Neural progenitor cell (in vitro differentiated cells): Measurements from ENCODE around the gene CD164. TPM values are rescaled to one million over a fixed set of nuclear protein-coding genes. Genes with fewer than 3 reads are reported as not detected.

Experiments
- DNase-seq: peaks from one replicate; pipeline ENCODE4 v3.0.0-alpha.2; 2016; ENCODE audit warnings: low spot score
- H2AFZ ChIP-seq: fragments of 200-600 bp; sonication (generic); replicated peaks from 2 replicates; pipeline ENCODE4 v1.6.1; 2016; ENCODE audit warnings: antibody characterized with exemption
- H3F3A ChIP-seq: fragments of 200-600 bp; sonication (generic); 2 replicates; pipeline ENCODE4 v1.6.1; 2016; ENCODE audit warnings: antibody characterized with exemption, low read depth
- H3K27ac ChIP-seq: fragments of 200-600 bp; sonication (generic); 2 replicates; pipeline ENCODE4 v1.5.1; 2016; ENCODE audit warnings: mild to moderate bottlenecking
- H3K27me3 ChIP-seq: fragments of 200-600 bp; sonication (generic); 2 replicates; pipeline ENCODE4 v1.6.1; 2016; ENCODE audit warnings: mild to moderate bottlenecking, moderate library complexity
- H3K36me3 ChIP-seq: fragments of 200-600 bp; sonication (generic); 2 replicates; pipeline ENCODE4 v1.5.1; 2016
- H3K4me1 ChIP-seq: fragments of 200-600 bp; sonication (generic); 2 replicates; pipeline ENCODE4 v1.6.1; 2016; ENCODE audit warnings: mixed run types
- H3K4me2 ChIP-seq: fragments of 200-600 bp; sonication (generic); 2 replicates; pipeline ENCODE4 v1.6.1; 2016
- H3K4me3 ChIP-seq: fragments of 200-600 bp; sonication (generic); 2 replicates; pipeline ENCODE4 v1.5.1; 2016
- H3K79me2 ChIP-seq: fragments of 200-600 bp; sonication (generic); 2 replicates; pipeline ENCODE4 v1.6.1; 2016; ENCODE audit warnings: low read depth
- H3K9ac ChIP-seq: fragments of 200-600 bp; sonication (generic); 2 replicates; pipeline ENCODE4 v1.6.1; 2016
- H3K9me3 ChIP-seq: fragments of 200-600 bp; sonication (generic); 2 replicates; pipeline ENCODE4 v1.5.1; 2016; ENCODE audit warnings: low read depth
- H4K20me1 ChIP-seq: fragments of 200-600 bp; sonication (generic); 2 replicates; pipeline ENCODE4 v1.6.1; 2016; ENCODE audit warnings: low read depth
- H3K27ac Mint-ChIP-seq: 3 replicates; pipeline ENCODE4 v1.8.0; 2021; ENCODE audit warnings: mixed read lengths
- H3K27me3 Mint-ChIP-seq: 2 replicates; pipeline ENCODE4 v1.8.0; 2022; ENCODE audit warnings: low read depth, mild to moderate bottlenecking, inconsistent platforms, moderate library complexity, mixed read lengths; ENCODE audit not compliant: insufficient read depth
- H3K36me3 Mint-ChIP-seq: 3 replicates; pipeline ENCODE4 v1.8.0; 2021; ENCODE audit warnings: mixed read lengths
- H3K4me1 Mint-ChIP-seq: 3 replicates; pipeline ENCODE4 v1.8.0; 2021; ENCODE audit warnings: mixed read lengths
- H3K4me3 Mint-ChIP-seq: 3 replicates; pipeline ENCODE4 v1.8.0; 2021; ENCODE audit warnings: mild to moderate bottlenecking, moderate library complexity, mixed read lengths
- H3K9me3 Mint-ChIP-seq: 3 replicates; pipeline ENCODE4 v1.8.0; 2020; ENCODE audit warnings: mixed read lengths
- CTCF ChIP-seq: fragments of 200-600 bp; sonication (generic); IDR thresholded peaks from 2 replicates; pipeline ENCODE4 v1.5.1; 2017; ENCODE audit warnings: antibody characterized with exemption, mild to moderate bottlenecking
- EZH2 ChIP-seq: fragments of 200-600 bp; sonication (generic); IDR thresholded peaks from 2 replicates; pipeline ENCODE4 v1.6.1; 2017; ENCODE audit warnings: antibody characterized with exemption, mild to moderate bottlenecking, moderate library complexity
- EZH2phosphoT487 ChIP-seq: fragments of 200-600 bp; sonication (generic); IDR thresholded peaks from 2 replicates; pipeline ENCODE4 v1.6.1; 2017; ENCODE audit warnings: antibody characterized with exemption
- total RNA-seq: library from RNA; depleted of rRNA; stranded (reverse); fragments of >200 nt; gene quantifications from 2 replicates; pipeline ENCODE4 v1.2.3, GENCODE V29; 2015; ENCODE audit warnings: low replicate concordance

The CD164 gene
- total RNA-seq, 1 donor from 2014 or later = 197 TPM

DNA sequence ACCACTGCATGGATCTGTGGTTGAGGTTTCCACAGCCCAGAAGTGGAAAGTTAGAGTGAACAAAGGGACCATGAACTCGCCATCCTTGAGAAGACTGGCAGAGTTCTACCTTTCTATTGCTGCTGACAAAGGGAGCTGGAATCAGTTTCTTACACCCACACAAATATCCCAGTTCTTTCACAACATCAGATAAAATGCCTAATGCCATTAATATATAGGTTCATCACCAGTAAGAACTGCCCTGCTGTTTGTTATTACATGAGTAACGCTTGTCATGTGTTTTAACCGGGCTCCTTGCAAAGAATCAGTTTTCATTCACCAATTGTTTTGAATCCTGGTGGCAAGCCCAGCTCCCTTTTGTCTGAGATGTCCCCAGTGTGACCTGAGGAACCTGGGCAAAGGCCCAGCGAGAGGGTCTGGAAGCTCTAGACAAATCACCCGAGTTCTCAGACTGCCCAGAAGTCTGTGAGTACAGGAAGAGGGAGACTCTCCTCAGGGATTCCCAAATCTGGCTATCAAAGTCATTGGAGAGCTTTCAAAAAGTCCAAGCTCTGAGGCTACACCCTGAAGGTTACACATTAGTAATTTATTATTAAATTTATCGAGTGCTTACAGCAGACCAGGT lies 7.5 kb upstream of the CD164 start:
- H3K36me3 ChIP-seq = no peaks in the 10 kb centered on the region
- H3K4me2 ChIP-seq = no peak overlapping the region
- no peak overlapping the region for H3K27ac ChIP-seq
- H3K27me3 ChIP-seq = no peaks in the 10 kb centered on the region
- no peaks in the 10 kb centered on the region for H4K20me1 ChIP-seq
- H3K27me3 Mint-ChIP-seq = no peaks in the 10 kb centered on the region
- H3K27ac Mint-ChIP-seq = no peak overlapping the region
- H3K9ac ChIP-seq = no peak overlapping the region
- no peaks in the 10 kb centered on the region for H3K79me2 ChIP-seq
- no peaks in the 10 kb centered on the region for H3F3A ChIP-seq
- H2AFZ ChIP-seq = no peak overlapping the region
- no peaks in the 10 kb centered on the region for H3K9me3 ChIP-seq
- H3K9me3 Mint-ChIP-seq = no peaks in the 10 kb centered on the region
- no peak overlapping the region for H3K4me3 ChIP-seq
- no peak for TF ChIP-seq EZH2
- TF ChIP-seq EZH2phosphoT487 = no peak
- TF ChIP-seq CTCF = no peak
- no peaks in the 10 kb centered on the region for H3K36me3 Mint-ChIP-seq
- no peak for DNase-seq
- no peaks in the 10 kb centered on the region for H3K4me1 Mint-ChIP-seq
- H3K4me1 ChIP-seq = no peaks in the 10 kb centered on the region
- no peak overlapping the region for H3K4me3 Mint-ChIP-seq

- no peak overlapping the region for H3K9ac ChIP-seq
- H2AFZ ChIP-seq = no peak overlapping the region
- TF ChIP-seq CTCF (no peak), EZH2 (no peak), EZH2phosphoT487 (no peak)
- no peaks in the 10 kb centered on the region for H3K9me3 Mint-ChIP-seq
- H3F3A ChIP-seq = peaks cover 6% of the 10 kb centered on the region
- H3K4me3 ChIP-seq = no peak overlapping the region
- H3K9me3 ChIP-seq = no peaks in the 10 kb centered on the region
- H3K79me2 ChIP-seq = no peaks in the 10 kb centered on the region
- DNase-seq = no peak
- H3K36me3 ChIP-seq = no peaks in the 10 kb centered on the region
- no peak overlapping the region for H3K27ac ChIP-seq
- H3K36me3 Mint-ChIP-seq = no peaks in the 10 kb centered on the region
- H3K27me3 ChIP-seq = no peaks in the 10 kb centered on the region
- no peak overlapping the region for H3K27ac Mint-ChIP-seq
- no peak overlapping the region for H3K4me3 Mint-ChIP-seq
- peaks cover 4% of the 10 kb centered on the region for H3K4me1 Mint-ChIP-seq
- no peak overlapping the region for H3K4me2 ChIP-seq
- no peaks in the 10 kb centered on the region for H4K20me1 ChIP-seq
- peaks cover 6% of the 10 kb centered on the region for H3K4me1 ChIP-seq
- H3K27me3 Mint-ChIP-seq = no peaks in the 10 kb centered on the region
These were observed 6.0 kb upstream of the CD164 start for GRCh38 chr6:109388265-109388664.

DNA sequence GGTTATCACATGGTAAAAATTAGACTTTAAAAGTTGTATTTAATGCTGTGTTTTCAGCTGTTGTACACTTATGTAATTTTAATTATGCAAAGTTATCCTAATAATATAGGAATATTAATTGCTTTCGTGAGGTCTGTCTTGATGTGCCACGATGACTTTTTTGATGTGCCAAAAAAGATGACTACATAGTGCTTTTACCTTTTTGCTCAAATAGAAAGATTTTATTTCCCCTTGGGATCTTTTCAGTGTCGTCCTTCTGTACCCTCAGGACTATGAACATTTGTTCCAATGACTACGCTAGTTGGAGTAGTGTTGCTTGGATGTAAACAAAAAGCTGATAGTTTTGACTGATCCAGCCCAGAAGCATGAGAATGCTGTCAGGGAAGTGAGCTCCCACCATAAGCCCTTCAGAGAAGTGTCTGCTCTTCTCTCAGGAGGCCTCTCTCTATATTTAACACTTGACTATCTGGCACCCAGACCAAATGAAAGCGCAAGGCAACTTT lies 1.2 kb upstream of the CD164 start:
- peak overlapping the region; percentile 43 for H3K27ac Mint-ChIP-seq

More for the DNA sequence above, 1.2 kb upstream of the CD164 start:
- peaks cover 26% of the 10 kb centered on the region for H4K20me1 ChIP-seq
- H3K4me1 ChIP-seq = peaks cover 25% of the 10 kb centered on the region
- H3K27me3 ChIP-seq = no peaks in the 10 kb centered on the region
- no peaks in the 10 kb centered on the region for H3K36me3 ChIP-seq
- no peak for DNase-seq
- H2AFZ ChIP-seq = peak overlapping the region; percentile 80
- H3K9ac ChIP-seq = peak overlapping the region; percentile 12
- Mint-ChIP-seq H3K36me3 (peaks cover 2% of the 10 kb centered on the region), H3K9me3 (no peaks in the 10 kb centered on the region), H3K27me3 (no peaks in the 10 kb centered on the region), H3K4me3 (peak overlapping the region; percentile 96), H3K4me1 (peaks cover 22% of the 10 kb centered on the region)
- peaks cover 22% of the 10 kb centered on the region for H3F3A ChIP-seq
- H3K9me3 ChIP-seq = no peaks in the 10 kb centered on the region
- peak overlapping the region; percentile 97 for H3K27ac ChIP-seq
- TF ChIP-seq EZH2 (no peak), CTCF (no peak), EZH2phosphoT487 (no peak)
- H3K79me2 ChIP-seq = peaks cover 34% of the 10 kb centered on the region
- peak overlapping the region; percentile 86 for H3K4me2 ChIP-seq
- peak overlapping the region; percentile 93 for H3K4me3 ChIP-seq
